ENCODE measurements around the gene MAPT.

DNA sequence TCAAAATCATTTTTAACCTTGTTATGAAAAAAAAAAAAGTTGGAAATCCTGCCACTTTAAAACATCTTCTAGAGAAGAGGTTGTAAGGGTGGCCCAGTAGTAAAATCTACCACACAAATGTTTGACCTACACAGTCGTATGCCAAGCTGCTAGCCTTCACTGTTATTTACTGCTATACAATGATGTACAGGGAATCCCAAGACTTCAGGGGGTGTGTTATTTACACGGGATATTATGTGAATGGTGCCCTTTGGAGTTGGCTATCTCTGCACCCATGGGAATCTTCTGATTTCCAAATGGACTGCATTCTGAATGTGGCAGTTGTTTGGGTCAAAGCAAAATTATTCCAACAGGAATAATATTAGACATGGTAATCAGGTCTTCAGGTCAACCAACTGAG, 150.6 kb downstream of the MAPT start:
- TF ChIP-seq YY1 (IDR thresholded peaks at IDR 0.05; ENCODE audit: insufficient read depth, insufficient read length) (no peak), SUZ12 (IDR thresholded peaks at IDR 0.05; ENCODE audit: extremely low read depth, insufficient read depth, insufficient read length) (no peak), ZNF274 (IDR thresholded peaks at IDR 0.05; ENCODE audit: low read depth, low read length) (no peak)

Measured in NT2/D1 (cell line).